Memory B cell (primary cell): Measurements from ENCODE around the gene ABHD14A.
A peak's percentile ranks its signal among the peaks of the same experiment; 100 is the strongest.
"Not testable (repeated sequence)": the region's sequence is repeated elsewhere in the genome, so short reads cannot be mapped to it uniquely, and the experiment has no call there.

Experiments used
- ATAC-seq: fragments of 150-1000 bp; cut with Tn5 transposase; 2 replicates; pipeline ENCODE4 v1.10.0; 2021; ENCODE audit warnings: low read depth, mild to moderate bottlenecking, moderate library complexity
- DNase-seq, 2 donors: peaks; one replicate each; pipeline ENCODE4 v3.0.0; 2022; ENCODE audit warnings: low spot score in 2 of 2
- H3K27ac Mint-ChIP-seq: one replicate; pipeline ENCODE4 v1.8.0; 2022; ENCODE audit warnings: mild to moderate bottlenecking, moderate library complexity, mixed read lengths
- H3K27me3 Mint-ChIP-seq: one replicate; pipeline ENCODE4 v1.8.0; 2022; ENCODE audit warnings: mixed read lengths
- H3K36me3 Mint-ChIP-seq: one replicate; pipeline ENCODE4 v1.8.0; 2022; ENCODE audit warnings: mild to moderate bottlenecking, mixed read lengths
- H3K4me1 Mint-ChIP-seq: one replicate; pipeline ENCODE4 v1.8.0; 2022; ENCODE audit warnings: mixed read lengths
- H3K4me3 Mint-ChIP-seq: one replicate; pipeline ENCODE4 v1.8.0; 2022; ENCODE audit warnings: mild to moderate bottlenecking, moderate library complexity, mixed read lengths
- H3K9me3 Mint-ChIP-seq: one replicate; pipeline ENCODE4 v1.8.0; 2022; ENCODE audit warnings: mixed read lengths

The ABHD14A gene

GRCh38 chr3:51982838-51983577 is 8.1 kb downstream of the ABHD14A start, which contains the start of gene ACY1:
TSS of gene ACY1 (plus strand) at chr3:51983535. CDS start at chr3:51984065, 530 bp downstream.
- DNase-seq (peak; percentile 25 to 47), ATAC-seq (peak; percentile 75)
- no peaks in the 10 kb centered on the region for H3K36me3 Mint-ChIP-seq
- peak within 1 kb of the TSS; percentile 75 for H3K27ac Mint-ChIP-seq
- H3K4me3 Mint-ChIP-seq: peak within 1 kb of the TSS; percentile 94
- H3K9me3 Mint-ChIP-seq: no peaks in the 10 kb centered on the region
- H3K27me3 Mint-ChIP-seq: no peaks in the 10 kb centered on the region
- peaks cover 14% of the 10 kb centered on the region for H3K4me1 Mint-ChIP-seq

GRCh38 chr3:51983578-51984268 is 8.9 kb downstream of the ABHD14A start:
- Mint-ChIP-seq H3K9me3 (no peaks in the 10 kb centered on the region), H3K27ac (peak overlapping the region; percentile 75), H3K4me1 (peaks cover 18% of the 10 kb centered on the region), H3K4me3 (peak overlapping the region; percentile 94), H3K36me3 (no peaks in the 10 kb centered on the region), H3K27me3 (no peaks in the 10 kb centered on the region)
- ATAC-seq: no peak
- DNase-seq: no peak

- no peaks in the 10 kb centered on the region for H3K9me3 Mint-ChIP-seq
- DNase-seq: no peak
- H3K27me3 Mint-ChIP-seq: no peaks in the 10 kb centered on the region
- peak overlapping the region; percentile 94 for H3K4me3 Mint-ChIP-seq
- no peak for ATAC-seq
- no peak overlapping the region for H3K27ac Mint-ChIP-seq
- H3K36me3 Mint-ChIP-seq: no peaks in the 10 kb centered on the region
- peaks cover 23% of the 10 kb centered on the region for H3K4me1 Mint-ChIP-seq
Measured at GRCh38 chr3:51984269-51984647, 9.4 kb downstream of the ABHD14A start.

- Mint-ChIP-seq H3K4me3 (peak overlapping the region; percentile 35), H3K36me3 (no peaks in the 10 kb centered on the region), H3K27ac (no peak overlapping the region), H3K9me3 (no peaks in the 10 kb centered on the region), H3K27me3 (no peaks in the 10 kb centered on the region), H3K4me1 (peaks cover 23% of the 10 kb centered on the region)
- no peak for ATAC-seq
- no peak for DNase-seq
Measured at GRCh38 chr3:51985063-51985462, 10.2 kb downstream of the ABHD14A start.

GRCh38 chr3:51986010-51986947 is 11.4 kb downstream of the ABHD14A start:
- H3K36me3 Mint-ChIP-seq: peaks cover under 1% of the 10 kb centered on the region
- DNase-seq: no peak
- no peaks in the 10 kb centered on the region for H3K27me3 Mint-ChIP-seq
- H3K9me3 Mint-ChIP-seq: no peaks in the 10 kb centered on the region
- no peak overlapping the region for H3K4me3 Mint-ChIP-seq
- H3K27ac Mint-ChIP-seq: no peak overlapping the region
- peaks cover 21% of the 10 kb centered on the region for H3K4me1 Mint-ChIP-seq
- ATAC-seq: no peak

- peaks cover 4% of the 10 kb centered on the region for H3K36me3 Mint-ChIP-seq
- H3K4me3 Mint-ChIP-seq: no peak overlapping the region
- ATAC-seq (no peak), DNase-seq (no peak)
- no peaks in the 10 kb centered on the region for H3K9me3 Mint-ChIP-seq
- no peaks in the 10 kb centered on the region for H3K27me3 Mint-ChIP-seq
- peaks cover 17% of the 10 kb centered on the region for H3K4me1 Mint-ChIP-seq
- H3K27ac Mint-ChIP-seq: no peak overlapping the region
Measured at GRCh38 chr3:51987568-51987967, 12.7 kb downstream of the ABHD14A start.

- no peak for DNase-seq
- H3K9me3 Mint-ChIP-seq: no peaks in the 10 kb centered on the region
- H3K27me3 Mint-ChIP-seq: no peaks in the 10 kb centered on the region
- peak overlapping the region; percentile 52 for H3K27ac Mint-ChIP-seq
- peaks cover 4% of the 10 kb centered on the region for H3K36me3 Mint-ChIP-seq
- H3K4me3 Mint-ChIP-seq: no peak overlapping the region
- ATAC-seq: no peak
- peaks cover 14% of the 10 kb centered on the region for H3K4me1 Mint-ChIP-seq
Measured at GRCh38 chr3:51988286-51989146, 13.7 kb downstream of the ABHD14A start.

- H3K36me3 Mint-ChIP-seq: peaks cover 13% of the 10 kb centered on the region
- H3K4me1 Mint-ChIP-seq: peaks cover 22% of the 10 kb centered on the region
- not testable (repeated sequence) for DNase-seq, H3K9me3 Mint-ChIP-seq, H3K27me3 Mint-ChIP-seq, ATAC-seq, H3K27ac Mint-ChIP-seq, H3K4me3 Mint-ChIP-seq
Measured at GRCh38 chr3:51990501-51990971, 15.7 kb downstream of the ABHD14A start.

- peaks cover 15% of the 10 kb centered on the region for H3K36me3 Mint-ChIP-seq
- H3K27ac Mint-ChIP-seq: no peak overlapping the region
- no peak for DNase-seq
- no peaks in the 10 kb centered on the region for H3K27me3 Mint-ChIP-seq
- ATAC-seq: no peak
- no peak overlapping the region for H3K4me3 Mint-ChIP-seq
- H3K4me1 Mint-ChIP-seq: peaks cover 26% of the 10 kb centered on the region
- H3K9me3 Mint-ChIP-seq: no peaks in the 10 kb centered on the region
Measured at GRCh38 chr3:51992017-51992682, 17.3 kb downstream of the ABHD14A start.

- peak overlapping the region; percentile 99 for H3K27ac Mint-ChIP-seq
- DNase-seq, H3K9me3 Mint-ChIP-seq, H3K27me3 Mint-ChIP-seq, H3K4me3 Mint-ChIP-seq, ATAC-seq: not testable (repeated sequence)
- peaks cover 23% of the 10 kb centered on the region for H3K4me1 Mint-ChIP-seq
- H3K36me3 Mint-ChIP-seq: peaks cover 15% of the 10 kb centered on the region
Measured at GRCh38 chr3:51993657-51994056, 18.8 kb downstream of the ABHD14A start.

- ATAC-seq (no peak), DNase-seq (no peak)
- Mint-ChIP-seq H3K27ac (peak overlapping the region; percentile 99), H3K4me1 (peaks cover 17% of the 10 kb centered on the region), H3K9me3 (no peaks in the 10 kb centered on the region), H3K27me3 (no peaks in the 10 kb centered on the region), H3K4me3 (peak overlapping the region; percentile 98), H3K36me3 (peaks cover 15% of the 10 kb centered on the region)
Measured at GRCh38 chr3:51994530-51994929, 19.7 kb downstream of the ABHD14A start.

GRCh38 chr3:51995346-51996163 is 20.7 kb downstream of the ABHD14A start, which contains the start of gene RPL29:
TSS of gene RPL29 (minus strand) at chr3:51995895. CDS start at chr3:51995461, 434 bp downstream.
- no peaks in the 10 kb centered on the region for H3K9me3 Mint-ChIP-seq
- H3K27me3 Mint-ChIP-seq: no peaks in the 10 kb centered on the region
- peaks cover 17% of the 10 kb centered on the region for H3K4me1 Mint-ChIP-seq
- ATAC-seq (peak; percentile 96), DNase-seq (peak; percentile 88)
- H3K4me3 Mint-ChIP-seq: peak within 1 kb of the TSS; percentile 98
- H3K27ac Mint-ChIP-seq: peak within 1 kb of the TSS; percentile 99
- H3K36me3 Mint-ChIP-seq: peaks cover 15% of the 10 kb centered on the region
